DND-41 (cell line): ENCODE data around the gene CUTC.

Experiments
- ATAC-seq: fragments of 200-7000 bp; cut with Tn5 transposase; 3 replicates; pipeline ENCODE4 v1.9.1; 2021; ENCODE audit warnings: low read depth; ENCODE audit not compliant: insufficient read depth
- DNase-seq: peaks from one replicate; pipeline ENCODE4 v3.0.0-alpha.2; 2020
- H2AFZ ChIP-seq: 2 replicates; pipeline ENCODE4 v1.6.0; 2012; ENCODE audit warnings: low read depth, low read length
- H3K27ac ChIP-seq: 2 replicates; pipeline ENCODE4 v1.5.1; 2012; ENCODE audit warnings: low read length, inconsistent platforms
- H3K27me3 ChIP-seq: fragments of 200-600 bp; sonication (generic); 2 replicates; pipeline ENCODE4 v1.6.0; 2012; ENCODE audit warnings: low read length, mild to moderate bottlenecking, inconsistent platforms; ENCODE audit not compliant: insufficient read depth, poor library complexity
- H3K36me3 ChIP-seq: 2 replicates; pipeline ENCODE4 v1.5.1; 2012; ENCODE audit warnings: low read length, inconsistent platforms; ENCODE audit not compliant: insufficient read depth
- H3K4me1 ChIP-seq: 2 replicates; pipeline ENCODE4 v1.5.1; 2012; ENCODE audit warnings: mild to moderate bottlenecking, low read length; ENCODE audit not compliant: insufficient read depth
- H3K4me2 ChIP-seq: 2 replicates; pipeline ENCODE4 v1.6.0; 2012; ENCODE audit warnings: mild to moderate bottlenecking, moderate library complexity, low read length, inconsistent platforms; ENCODE audit not compliant: insufficient read depth
- H3K4me3 ChIP-seq, 2 experiments: fragments of 200-600 bp in 1 of 2; shearing (Covaris generic) in 1 of 2; 2 replicates each; pipeline ENCODE4 v1.5.1; 2012 to 2016; ENCODE audit warnings: inconsistent platforms in 2 of 2, low read length in 2 of 2, mild to moderate bottlenecking in 2 of 2, low read depth in 1 of 2, moderate library complexity in 1 of 2
- H3K79me2 ChIP-seq: 2 replicates; pipeline ENCODE4 v1.6.0; 2012; ENCODE audit warnings: low read length, inconsistent platforms; ENCODE audit not compliant: insufficient read depth
- H3K9ac ChIP-seq: 2 replicates; pipeline ENCODE4 v1.6.0; 2012; ENCODE audit warnings: low read depth, mild to moderate bottlenecking, inconsistent platforms, low read length, moderate library complexity
- H3K9me3 ChIP-seq: 2 replicates; pipeline ENCODE4 v1.5.1; 2012; ENCODE audit warnings: low read length, moderate library complexity, mild to moderate bottlenecking, inconsistent platforms; ENCODE audit not compliant: insufficient read depth, severe bottlenecking
- H4K20me1 ChIP-seq: 2 replicates; pipeline ENCODE4 v1.6.0; 2012; ENCODE audit warnings: low read length; ENCODE audit not compliant: insufficient read depth
- CTCF ChIP-seq: IDR thresholded peaks from 2 replicates; pipeline ENCODE4 v1.5.1; 2012; ENCODE audit warnings: borderline replicate concordance, low read length, moderate library complexity, mild to moderate bottlenecking; ENCODE audit not compliant: poor library complexity, severe bottlenecking; ENCODE audit errors: extremely low read depth
- EZH2 ChIP-seq: IDR thresholded peaks from 3 replicates; pipeline ENCODE4 v1.6.1; 2012; ENCODE audit warnings: borderline replicate concordance, low read depth, mild to moderate bottlenecking, moderate library complexity, low read length, inconsistent platforms; ENCODE audit not compliant: severe bottlenecking

Gene CUTC

GRCh38 chr10:99784727-99785441 is 52.9 kb downstream of the CUTC start:
- H3K4me3 ChIP-seq, result no peak overlapping the region
- H3K4me1 ChIP-seq, result no peaks in the 10 kb centered on the region
- H3K79me2 ChIP-seq, result no peaks in the 10 kb centered on the region
- H3K27ac ChIP-seq, result no peak overlapping the region
- no peak for ATAC-seq
- no peak for DNase-seq
- no peak overlapping the region for H3K4me2 ChIP-seq
- no peak overlapping the region for H3K9ac ChIP-seq
- no peaks in the 10 kb centered on the region for H3K36me3 ChIP-seq
- H3K27me3 ChIP-seq, result no peaks in the 10 kb centered on the region
- no peaks in the 10 kb centered on the region for H3K9me3 ChIP-seq
- no peaks in the 10 kb centered on the region for H4K20me1 ChIP-seq
- no peak for TF ChIP-seq CTCF
- no peak for TF ChIP-seq EZH2
- H2AFZ ChIP-seq, result no peak overlapping the region

GRCh38 chr10:99785646-99786045 is 53.6 kb downstream of the CUTC start:
- no peak overlapping the region for H3K4me2 ChIP-seq
- H3K4me3 ChIP-seq, result no peak overlapping the region
- no peaks in the 10 kb centered on the region for H3K27me3 ChIP-seq
- TF ChIP-seq CTCF (no peak), EZH2 (no peak)
- H2AFZ ChIP-seq, result no peak overlapping the region
- ATAC-seq (no peak), DNase-seq (no peak)
- H3K4me1 ChIP-seq, result no peaks in the 10 kb centered on the region
- H4K20me1 ChIP-seq, result no peaks in the 10 kb centered on the region
- no peak overlapping the region for H3K27ac ChIP-seq
- no peak overlapping the region for H3K9ac ChIP-seq
- H3K36me3 ChIP-seq, result no peaks in the 10 kb centered on the region
- no peaks in the 10 kb centered on the region for H3K79me2 ChIP-seq
- no peaks in the 10 kb centered on the region for H3K9me3 ChIP-seq

- no peak overlapping the region for H3K4me2 ChIP-seq
- TF ChIP-seq EZH2, result no peak
- TF ChIP-seq CTCF, result no peak
- no peak overlapping the region for H3K4me3 ChIP-seq
- H3K27me3 ChIP-seq, result no peaks in the 10 kb centered on the region
- no peak overlapping the region for H2AFZ ChIP-seq
- DNase-seq (no peak), ATAC-seq (no peak)
- no peaks in the 10 kb centered on the region for H3K4me1 ChIP-seq
- H3K36me3 ChIP-seq, result no peaks in the 10 kb centered on the region
- no peaks in the 10 kb centered on the region for H3K79me2 ChIP-seq
- no peak overlapping the region for H3K27ac ChIP-seq
- no peaks in the 10 kb centered on the region for H3K9me3 ChIP-seq
- H4K20me1 ChIP-seq, result no peaks in the 10 kb centered on the region
- H3K9ac ChIP-seq, result no peak overlapping the region
Observed at GRCh38 chr10:99787311-99787710, 55.3 kb downstream of the CUTC start.
